Vagina (tissue), 2 donors: ENCODE results near the gene FUNDC2.

Source experiments
- POLR2A ChIP-seq, 2 donors: fragments of 450-650 bp; IDR thresholded peaks; one replicate each; pipeline ENCODE4 v1.6.1; 2017; ENCODE audit warnings: antibody characterized with exemption in 2 of 2, mild to moderate bottlenecking in 2 of 2, moderate library complexity in 2 of 2
- POLR2AphosphoS5 ChIP-seq, 2 donors: sonication (generic); formaldehyde crosslinking; IDR thresholded peaks; one replicate each; pipeline ENCODE4 v1.9.0; 2017; ENCODE audit warnings: antibody characterized with exemption in 2 of 2, mild to moderate bottlenecking in 2 of 2, low read depth in 1 of 2; ENCODE audit not compliant: insufficient read depth in 1 of 2
- TF ChIP-seq, protein P1 (sequence below), 3 experiments: fragments of 450-650 bp in 2 of 3; fragments of 200-600 bp in 1 of 3; sonication (generic) in 1 of 3; IDR thresholded peaks; one replicate each; pipeline ENCODE4 v1.5.1; 2017 to 2019; ENCODE audit warnings: antibody characterized with exemption in 3 of 3, mild to moderate bottlenecking in 2 of 3, moderate library complexity in 2 of 3

DNA sequence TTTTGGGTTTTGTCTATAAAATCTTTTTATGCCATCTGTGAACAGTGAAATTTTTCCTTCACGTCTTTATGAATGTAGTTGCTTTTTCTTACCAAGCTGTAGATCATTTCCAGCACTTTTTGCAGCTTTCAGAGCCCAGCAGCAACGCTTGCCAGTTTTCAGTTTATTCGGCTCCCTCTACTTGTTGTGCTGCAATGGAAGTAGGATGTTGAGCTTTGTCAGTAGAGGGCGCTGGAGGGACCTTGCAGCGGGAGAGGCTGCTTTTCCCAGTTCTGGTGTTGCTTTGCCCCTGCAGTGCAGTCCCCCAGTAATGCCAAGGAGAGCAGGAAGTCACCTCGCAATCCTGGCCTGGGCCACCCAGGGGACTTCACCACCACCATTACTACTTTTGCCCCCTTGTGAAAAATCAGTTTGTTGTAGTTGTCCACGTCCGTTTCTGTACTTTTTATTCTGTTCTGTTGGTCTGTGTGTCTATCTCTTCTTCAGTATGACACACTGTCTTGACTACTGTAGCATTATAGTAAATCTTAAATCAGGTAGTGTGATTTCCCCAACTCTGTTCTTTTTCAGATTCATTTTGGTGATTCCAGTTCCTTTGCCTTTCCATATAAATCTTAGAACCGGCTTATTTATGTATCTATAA is 22.5 kb downstream of the FUNDC2 start:
- TF ChIP-seq, protein P1, sequence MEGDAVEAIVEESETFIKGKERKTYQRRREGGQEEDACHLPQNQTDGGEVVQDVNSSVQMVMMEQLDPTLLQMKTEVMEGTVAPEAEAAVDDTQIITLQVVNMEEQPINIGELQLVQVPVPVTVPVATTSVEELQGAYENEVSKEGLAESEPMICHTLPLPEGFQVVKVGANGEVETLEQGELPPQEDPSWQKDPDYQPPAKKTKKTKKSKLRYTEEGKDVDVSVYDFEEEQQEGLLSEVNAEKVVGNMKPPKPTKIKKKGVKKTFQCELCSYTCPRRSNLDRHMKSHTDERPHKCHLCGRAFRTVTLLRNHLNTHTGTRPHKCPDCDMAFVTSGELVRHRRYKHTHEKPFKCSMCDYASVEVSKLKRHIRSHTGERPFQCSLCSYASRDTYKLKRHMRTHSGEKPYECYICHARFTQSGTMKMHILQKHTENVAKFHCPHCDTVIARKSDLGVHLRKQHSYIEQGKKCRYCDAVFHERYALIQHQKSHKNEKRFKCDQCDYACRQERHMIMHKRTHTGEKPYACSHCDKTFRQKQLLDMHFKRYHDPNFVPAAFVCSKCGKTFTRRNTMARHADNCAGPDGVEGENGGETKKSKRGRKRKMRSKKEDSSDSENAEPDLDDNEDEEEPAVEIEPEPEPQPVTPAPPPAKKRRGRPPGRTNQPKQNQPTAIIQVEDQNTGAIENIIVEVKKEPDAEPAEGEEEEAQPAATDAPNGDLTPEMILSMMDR (IDR thresholded peaks at IDR 0.05): no peak
- TF ChIP-seq POLR2AphosphoS5 (IDR thresholded peaks at IDR 0.05; ENCODE audit: insufficient read depth in 1 of 2, low read depth in 1 of 2) (no peak), POLR2A (IDR thresholded peaks at IDR 0.05) (no peak)
